Measurements from ENCODE around the gene PPP2R5D. TPM values are rescaled to one million over a fixed set of nuclear protein-coding genes. Genes with fewer than 3 reads are reported as not detected.

The PPP2R5D gene
- total and polyA plus RNA-seq, 9 of the 15 experiments (the other 6 are each of a cell fraction or from before 2014, with no cell fraction given): 1.3 to 96.1 (median 38.4) TPM

DNA sequence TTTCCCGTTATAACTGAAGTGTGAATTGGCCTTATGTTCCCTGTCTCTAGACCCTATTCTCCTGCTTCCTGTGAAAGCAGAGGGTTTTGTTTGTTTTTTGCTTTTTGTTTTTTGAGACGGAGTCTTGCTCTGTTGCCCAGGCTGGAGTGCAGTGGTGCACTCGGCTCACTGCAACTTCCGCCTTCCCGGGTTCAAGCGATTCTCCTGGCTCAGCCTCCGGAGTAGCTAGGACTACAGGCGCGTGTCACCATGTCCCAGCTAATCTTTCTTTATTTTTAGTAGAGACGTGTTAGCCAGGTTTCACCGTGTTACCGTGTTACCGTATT, 24.5 kb upstream of the PPP2R5D start:
- H4K20me1 ChIP-seq (replicated peaks; ENCODE audit: control insufficient read depth, insufficient read depth, low read length): no peaks in the 10 kb centered on the region
- H2AFZ ChIP-seq (ENCODE audit: low read depth, low read length): no peak overlapping the region
- H3K4me1 ChIP-seq (replicated peaks in 1 of 2; ENCODE audit: control insufficient read depth in 2 of 2, insufficient read depth in 2 of 2, low read length in 2 of 2): peaks cover 0 to 14% of the 10 kb centered on the region in 2 experiments; a peak in 2 of 5 replicates
- in situ Hi-C loops (cut with MboI) (no loop called here), intact Hi-C loops (cut with micrococcal nuclease) (loop anchor here (5.0 kb wide), 1 partner anchor 58 kb away; no protein-coding TSS in a partner anchor)
- FAIRE-seq (peak; percentile 51), ATAC-seq (no peak), DNase-seq (ENCODE audit: extremely low read depth in 1 of 4, low spot score in 3 of 4) (no peak)
- TF ChIP-seq CTBP1 (IDR thresholded peaks at IDR 0.05; ENCODE audit: borderline replicate concordance) (no peak), ZFP30 (CRISPR knock-in tag; IDR thresholded peaks at IDR 0.05; ENCODE audit: borderline replicate concordance) (no peak), AFF4 (CRISPR knock-in tag; IDR thresholded peaks at IDR 0.05) (no peak), ZC3H11A (IDR thresholded peaks at IDR 0.05; ENCODE audit: low read depth, low read length) (no peak)
- no peaks in the 10 kb centered on the region for H3K9me1 ChIP-seq (ENCODE audit: control insufficient read depth, insufficient read depth, low read length)
- BruUV-seq (replicated peaks): no TSS peak
- H3K27me3 ChIP-seq (ENCODE audit: control insufficient read depth in 2 of 2, insufficient read depth in 2 of 2, low read length in 2 of 2): no peaks in the 10 kb centered on the region
- H3K79me2 ChIP-seq (ENCODE audit: control insufficient read depth, insufficient read depth, low read length): no peaks in the 10 kb centered on the region
- CTCF ChIA-PET (ENCODE audit: low intra/inter-chr PET ratio): no interaction called here
- H3K4me2 ChIP-seq (ENCODE audit: insufficient read depth, low read length): no peak overlapping the region
- POLR2A ChIA-PET: interaction anchor here (0.6 to 0.9 kb wide), 4 partner anchors 10 to 214 kb away, joined by 3 to 5 read pairs (median 3); no protein-coding TSS in a partner anchor
- no peaks in the 10 kb centered on the region for H3K9me3 ChIP-seq (replicated peaks; ENCODE audit: control insufficient read depth, insufficient read depth, low read depth, low read length)
- WGBS (ENCODE audit: insufficient coverage, low coverage, missing lambda C conversion rate): 51% methylated on average over 13 of the region's 13 CpGs
- H3K36me3 ChIP-seq (ENCODE audit: control insufficient read depth, insufficient read depth, low read length): peaks cover 13% of the 10 kb centered on the region; the same call in 1 of the 3 replicates
- no peak overlapping the region; a peak in 1 of 4 replicates for H3K9ac ChIP-seq (ENCODE audit: insufficient read depth in 1 of 2, low read depth in 2 of 2, low read length in 2 of 2)
- no peak overlapping the region for H3K4me3 ChIP-seq
- H3K27ac ChIP-seq (ENCODE audit: extremely low read depth, low read depth, low read length): no peak overlapping the region

Measured in K562 (cell line).